Ovary (tissue), 3 donors: ENCODE results near the gene TRA2B.

Experiments used
- EP300 ChIP-seq: sonication (generic); formaldehyde crosslinking; IDR thresholded peaks from one replicate; pipeline ENCODE4 v1.6.1; 2017; ENCODE audit warnings: antibody characterized with exemption
- POLR2A ChIP-seq: fragments of 450-650 bp; IDR thresholded peaks from one replicate; pipeline ENCODE4 v1.6.1; 2017; ENCODE audit warnings: antibody characterized with exemption, mild to moderate bottlenecking, moderate library complexity
- TF ChIP-seq, protein P1 (sequence below), 3 donors: fragments of 450-650 bp in 2 of 3; fragments of 200-600 bp in 1 of 3; IDR thresholded peaks; one replicate each; pipeline versions ENCODE4 v1.5.1 to v1.8.0; 2016 to 2022; ENCODE audit warnings: antibody characterized with exemption in 3 of 3, mild to moderate bottlenecking in 1 of 3
- donor health status: DM: no; HTN: no; CAD: no.

DNA sequence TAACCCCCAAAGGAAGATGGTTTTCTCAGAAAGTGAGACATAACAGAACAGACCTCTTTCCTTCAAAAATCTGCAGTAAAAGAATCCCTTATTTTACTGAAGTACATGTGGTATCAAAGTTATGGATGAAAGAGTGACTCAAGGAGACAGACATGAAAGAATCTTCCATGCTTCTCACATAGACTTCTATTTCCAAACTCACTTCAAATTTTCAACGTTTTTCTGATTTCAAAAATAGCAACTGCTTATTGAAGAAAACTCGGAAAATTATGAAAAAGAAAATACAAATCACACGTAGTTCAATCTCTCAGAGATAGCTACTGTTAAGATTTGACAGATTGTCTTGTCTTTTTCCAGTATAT lies 39.8 kb upstream of the TRA2B start:
- TF ChIP-seq POLR2A, result no peak
- TF ChIP-seq, protein P1, sequence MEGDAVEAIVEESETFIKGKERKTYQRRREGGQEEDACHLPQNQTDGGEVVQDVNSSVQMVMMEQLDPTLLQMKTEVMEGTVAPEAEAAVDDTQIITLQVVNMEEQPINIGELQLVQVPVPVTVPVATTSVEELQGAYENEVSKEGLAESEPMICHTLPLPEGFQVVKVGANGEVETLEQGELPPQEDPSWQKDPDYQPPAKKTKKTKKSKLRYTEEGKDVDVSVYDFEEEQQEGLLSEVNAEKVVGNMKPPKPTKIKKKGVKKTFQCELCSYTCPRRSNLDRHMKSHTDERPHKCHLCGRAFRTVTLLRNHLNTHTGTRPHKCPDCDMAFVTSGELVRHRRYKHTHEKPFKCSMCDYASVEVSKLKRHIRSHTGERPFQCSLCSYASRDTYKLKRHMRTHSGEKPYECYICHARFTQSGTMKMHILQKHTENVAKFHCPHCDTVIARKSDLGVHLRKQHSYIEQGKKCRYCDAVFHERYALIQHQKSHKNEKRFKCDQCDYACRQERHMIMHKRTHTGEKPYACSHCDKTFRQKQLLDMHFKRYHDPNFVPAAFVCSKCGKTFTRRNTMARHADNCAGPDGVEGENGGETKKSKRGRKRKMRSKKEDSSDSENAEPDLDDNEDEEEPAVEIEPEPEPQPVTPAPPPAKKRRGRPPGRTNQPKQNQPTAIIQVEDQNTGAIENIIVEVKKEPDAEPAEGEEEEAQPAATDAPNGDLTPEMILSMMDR (IDR thresholded peaks at IDR 0.05), result no peak
- no peak for TF ChIP-seq EP300
